ENCODE measurements around the gene CDK4. TPM values are rescaled to one million over a fixed set of nuclear protein-coding genes. Genes with fewer than 3 reads are reported as not detected.

Gene CDK4
- total and polyA plus RNA-seq, 4 donors = 28.1 to 69.1 (median 38.2) TPM

- H3K36me3 ChIP-seq (ENCODE audit: control insufficient read depth in 4 of 4, insufficient read depth in 3 of 4, low read depth in 1 of 4, low read length in 3 of 4) = peaks cover 6 to 29% (median 14%) of the 10 kb centered on the region in 4 donors
Measured at GRCh38 chr12:57707250-57707649, 44.9 kb downstream of the CDK4 start.

GRCh38 chr12:57700317-57700716 is 51.8 kb downstream of the CDK4 start:
- no peak overlapping the region for H3K4me3 ChIP-seq (ENCODE audit: low read depth in 1 of 3, low read length in 3 of 3)
- H3K9ac ChIP-seq (ENCODE audit: low read depth in 1 of 2, low read length in 2 of 2) = no peak overlapping the region
- peaks cover 0 to 5% (median 0%) of the 10 kb centered on the region in 4 donors for H3K4me1 ChIP-seq (ENCODE audit: control insufficient read depth in 4 of 4, insufficient read depth in 4 of 4, low read length in 3 of 4)
- WGBS = 96% methylated on average over 2 of the region's 2 CpGs
- H3K27ac ChIP-seq (ENCODE audit: low read depth in 1 of 2, low read length in 2 of 2) = no peak overlapping the region
- H3K27me3 ChIP-seq (ENCODE audit: control insufficient read depth in 4 of 4, insufficient read depth in 4 of 4, low read length in 3 of 4) = no peaks in the 10 kb centered on the region
- TF ChIP-seq FOXA1 (IDR thresholded peaks at IDR 0.05) (no peak), YY1 (IDR thresholded peaks at IDR 0.05) (no peak), RXRA (IDR thresholded peaks at IDR 0.05) (no peak), HNF4G (IDR thresholded peaks at IDR 0.05) (no peak), NR2F2 (IDR thresholded peaks at IDR 0.05) (no peak), SP1 (IDR thresholded peaks at IDR 0.05) (no peak), ATF3 (IDR thresholded peaks at IDR 0.05) (no peak), CTCF (IDR thresholded peaks at IDR 0.05; ENCODE audit: low read depth, low read length, missing input control) (no peak), GABPA (IDR thresholded peaks at IDR 0.05 in 1 of 2, conservative IDR thresholded peaks at IDR 0.05 in 1 of 2) (no peak), ZBTB33 (IDR thresholded peaks at IDR 0.05) (no peak), HNF4A (conservative IDR thresholded peaks at IDR 0.05) (no peak), JUND (IDR thresholded peaks at IDR 0.05) (no peak), FOXA2 (IDR thresholded peaks at IDR 0.05) (no peak), MAX (IDR thresholded peaks at IDR 0.05) (no peak), RAD21 (IDR thresholded peaks at IDR 0.05) (no peak), EGR1 (IDR thresholded peaks at IDR 0.05; ENCODE audit: low read depth in 2 of 2) (no peak), TAF1 (conservative IDR thresholded peaks at IDR 0.05) (no peak), REST (IDR thresholded peaks at IDR 0.05) (no peak)
- no peak for DNase-seq (ENCODE audit: low spot score)
- no peaks in the 10 kb centered on the region for H3K9me3 ChIP-seq (ENCODE audit: control insufficient read depth in 4 of 4, low read length in 3 of 4)
- peaks cover 6 to 42% (median 25%) of the 10 kb centered on the region in 4 donors for H3K36me3 ChIP-seq (ENCODE audit: control insufficient read depth in 4 of 4, insufficient read depth in 3 of 4, low read depth in 1 of 4, low read length in 3 of 4)

More at GRCh38 chr12:57707250-57707649, 44.9 kb downstream of the CDK4 start:
- no peak for DNase-seq (ENCODE audit: low spot score)
- H3K9ac ChIP-seq (ENCODE audit: low read depth in 1 of 2, low read length in 2 of 2) = no peak overlapping the region
- no peaks in the 10 kb centered on the region for H3K27me3 ChIP-seq (ENCODE audit: control insufficient read depth in 4 of 4, insufficient read depth in 4 of 4, low read length in 3 of 4)
- no peaks in the 10 kb centered on the region for H3K9me3 ChIP-seq (ENCODE audit: control insufficient read depth in 4 of 4, low read length in 3 of 4)
- TF ChIP-seq FOXA2 (IDR thresholded peaks at IDR 0.05) = no peak
- TF ChIP-seq JUND (IDR thresholded peaks at IDR 0.05) = no peak
- no peak for TF ChIP-seq HNF4G (IDR thresholded peaks at IDR 0.05)
- no peak for TF ChIP-seq RAD21 (IDR thresholded peaks at IDR 0.05)
- TF ChIP-seq YY1 (IDR thresholded peaks at IDR 0.05) = no peak
- TF ChIP-seq ZBTB33 (IDR thresholded peaks at IDR 0.05) = no peak
- no peak for TF ChIP-seq RXRA (IDR thresholded peaks at IDR 0.05)
- WGBS = 96% methylated on average over 3 of the region's 3 CpGs
- no peaks in the 10 kb centered on the region for H3K4me1 ChIP-seq (ENCODE audit: control insufficient read depth in 4 of 4, insufficient read depth in 4 of 4, low read length in 3 of 4)
- no peak overlapping the region for H3K27ac ChIP-seq (ENCODE audit: low read depth in 1 of 2, low read length in 2 of 2)
- no peak overlapping the region for H3K4me3 ChIP-seq (ENCODE audit: low read depth in 1 of 3, low read length in 3 of 3)
